Panc1 (cell line): Measurements from ENCODE around the gene MAGEL2. TPM values are rescaled to one million over a fixed set of nuclear protein-coding genes. Genes with fewer than 3 reads are reported as not detected.

ENCODE experiments used
- ATAC-seq: fragments of 200-7000 bp; cut with Tn5 transposase; 2 replicates; pipeline ENCODE4 v1.9.1; 2020; ENCODE audit warnings: mild to moderate bottlenecking, moderate library complexity
- BruUV-seq: library from RNA; stranded (reverse); fragments of 400-500 nt; replicated peaks from 2 replicates; lab custom pipeline; 2021; lab: Mats Ljungman, UMichigan
- CTCF ChIA-PET: fragments of 300-600 bp; sonication (Branson Sonifier 250); formaldehyde crosslinking; loops from one replicate; lab custom pipeline; 2022; ENCODE audit warnings: antibody characterized with exemption; lab: Charles Lee
- POLR2A ChIA-PET: fragments of 300-600 bp; sonication (Branson Sonifier 250); formaldehyde crosslinking; loops from one replicate; lab custom pipeline; 2022; ENCODE audit warnings: antibody characterized with exemption; lab: Charles Lee
- DNase-seq: peaks from one replicate; pipeline ENCODE4 v3.0.0-alpha.2; 2010; ENCODE audit warnings: low read depth, low spot score
- H3K27ac ChIP-seq: 2 replicates; pipeline ENCODE4 v1.5.1; 2011; ENCODE audit warnings: mild to moderate bottlenecking, low read length, inconsistent platforms
- H3K27me3 ChIP-seq: fragments of 200-500 bp; sonication (Bioruptor generic); 2 replicates; pipeline ENCODE4 v1.6.0; 2014; ENCODE audit warnings: low read length, inconsistent platforms; ENCODE audit not compliant: control insufficient read depth, insufficient read depth
- H3K36me3 ChIP-seq: fragments of 200-500 bp; sonication (Bioruptor generic); 2 replicates; pipeline ENCODE4 v1.5.1; 2014; ENCODE audit warnings: inconsistent platforms, mild to moderate bottlenecking, low read length, moderate library complexity; ENCODE audit not compliant: control insufficient read depth, insufficient read depth
- H3K4me1 ChIP-seq: 2 replicates; pipeline ENCODE4 v1.5.1; 2011; ENCODE audit warnings: inconsistent platforms, mild to moderate bottlenecking, low read length, moderate library complexity; ENCODE audit not compliant: control insufficient read depth, insufficient read depth
- H3K4me3 ChIP-seq, 2 experiments: 2 replicates each; pipeline ENCODE4 v1.5.1; 2011 to 2012; ENCODE audit warnings: low read depth in 2 of 2, low read length in 2 of 2, mild to moderate bottlenecking in 2 of 2, inconsistent platforms in 1 of 2, moderate library complexity in 1 of 2
- H3K9me3 ChIP-seq: fragments of 200-500 bp; sonication (Bioruptor generic); 2 replicates; pipeline ENCODE4 v1.5.1; 2014; ENCODE audit warnings: low read depth, mild to moderate bottlenecking, inconsistent platforms, low read length, moderate library complexity; ENCODE audit not compliant: control insufficient read depth, insufficient read depth
- POLR2AphosphoS5 ChIP-seq: IDR thresholded peaks from 2 replicates; pipeline ENCODE4 v1.6.1; 2012; ENCODE audit warnings: mild to moderate bottlenecking, low read depth, low read length, moderate library complexity
- SIN3A ChIP-seq: IDR thresholded peaks from 2 replicates; pipeline ENCODE4 v1.6.1; 2012; ENCODE audit warnings: low read depth, mild to moderate bottlenecking, low read length, moderate library complexity, borderline replicate concordance; ENCODE audit not compliant: insufficient read depth
- TCF7L2 ChIP-seq: IDR thresholded peaks from 2 replicates; pipeline ENCODE4 v1.6.1; 2011; ENCODE audit warnings: mild to moderate bottlenecking, low read depth, low read length, inconsistent platforms
- in situ Hi-C: cut with HindIII; loops from 2 replicates; pipeline ENCODE4 v1.10.0; 2016; ENCODE audit warnings: low sequenced_read_pairs, low pct_unique_long_range_greater_than_20kb
- intact Hi-C: fragments of 100-400 bp; cut with micrococcal nuclease; formaldehyde crosslinking; loops from one replicate; pipeline ENCODE4 v1.10.0; 2022; ENCODE audit not compliant: unreplicated experiment
- total RNA-seq: library from RNA; stranded (reverse); gene quantifications from one replicate; pipeline ENCODE4 v1.2.1, GENCODE V29; 2021; ENCODE audit not compliant: unreplicated experiment
- TF ChIP-seq, protein P1 (sequence below), 2 experiments: IDR thresholded peaks; 2 replicates each; pipeline ENCODE4 v1.6.1; 2011 to 2012; ENCODE audit warnings: low read depth in 2 of 2, control low read depth in 1 of 2, low read length in 1 of 2, mild to moderate bottlenecking in 1 of 2, moderate library complexity in 1 of 2; ENCODE audit not compliant: insufficient read depth in 1 of 2
- TF ChIP-seq, protein P2 (sequence below): fragments of 450-650 bp; IDR thresholded peaks from 2 replicates; pipeline ENCODE4 v1.5.1; 2017; ENCODE audit warnings: mild to moderate bottlenecking

MAGEL2 gene
- total RNA-seq, 1 experiment from 2014 or later: not detected

DNA sequence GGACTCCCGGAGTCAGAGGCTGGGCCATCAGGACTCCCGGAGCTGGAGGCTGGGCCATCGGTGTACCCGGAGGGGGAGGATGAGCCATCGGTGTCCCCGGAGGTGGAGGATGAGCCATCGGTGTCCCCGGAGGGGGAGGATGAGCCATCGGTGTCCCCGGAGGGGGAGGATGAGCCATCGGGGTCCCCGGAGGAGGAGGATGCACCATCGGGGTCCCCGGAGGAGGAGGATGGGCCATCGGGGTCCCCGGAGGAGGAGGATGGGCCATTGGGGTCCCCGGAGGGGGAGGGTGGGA lies 719 bp downstream of the MAGEL2 start:
- H3K27me3 ChIP-seq: peaks cover 10% of the 10 kb centered on the region
- H3K9me3 ChIP-seq: no peaks in the 10 kb centered on the region
- no peak overlapping the region for H3K27ac ChIP-seq
- CTCF ChIA-PET: no interaction called here
- in situ Hi-C loops: no loop called here
- intact Hi-C loops: loop anchor here (5.0 kb wide), 1 partner anchor 210 kb away; no protein-coding TSS in a partner anchor
- BruUV-seq: no TSS peak
- POLR2A ChIA-PET: no interaction called here
- no peak for DNase-seq
- no peak overlapping the region for H3K4me3 ChIP-seq
- H3K36me3 ChIP-seq: no peaks in the 10 kb centered on the region
- no peak for ATAC-seq
- TF ChIP-seq, protein P1, sequence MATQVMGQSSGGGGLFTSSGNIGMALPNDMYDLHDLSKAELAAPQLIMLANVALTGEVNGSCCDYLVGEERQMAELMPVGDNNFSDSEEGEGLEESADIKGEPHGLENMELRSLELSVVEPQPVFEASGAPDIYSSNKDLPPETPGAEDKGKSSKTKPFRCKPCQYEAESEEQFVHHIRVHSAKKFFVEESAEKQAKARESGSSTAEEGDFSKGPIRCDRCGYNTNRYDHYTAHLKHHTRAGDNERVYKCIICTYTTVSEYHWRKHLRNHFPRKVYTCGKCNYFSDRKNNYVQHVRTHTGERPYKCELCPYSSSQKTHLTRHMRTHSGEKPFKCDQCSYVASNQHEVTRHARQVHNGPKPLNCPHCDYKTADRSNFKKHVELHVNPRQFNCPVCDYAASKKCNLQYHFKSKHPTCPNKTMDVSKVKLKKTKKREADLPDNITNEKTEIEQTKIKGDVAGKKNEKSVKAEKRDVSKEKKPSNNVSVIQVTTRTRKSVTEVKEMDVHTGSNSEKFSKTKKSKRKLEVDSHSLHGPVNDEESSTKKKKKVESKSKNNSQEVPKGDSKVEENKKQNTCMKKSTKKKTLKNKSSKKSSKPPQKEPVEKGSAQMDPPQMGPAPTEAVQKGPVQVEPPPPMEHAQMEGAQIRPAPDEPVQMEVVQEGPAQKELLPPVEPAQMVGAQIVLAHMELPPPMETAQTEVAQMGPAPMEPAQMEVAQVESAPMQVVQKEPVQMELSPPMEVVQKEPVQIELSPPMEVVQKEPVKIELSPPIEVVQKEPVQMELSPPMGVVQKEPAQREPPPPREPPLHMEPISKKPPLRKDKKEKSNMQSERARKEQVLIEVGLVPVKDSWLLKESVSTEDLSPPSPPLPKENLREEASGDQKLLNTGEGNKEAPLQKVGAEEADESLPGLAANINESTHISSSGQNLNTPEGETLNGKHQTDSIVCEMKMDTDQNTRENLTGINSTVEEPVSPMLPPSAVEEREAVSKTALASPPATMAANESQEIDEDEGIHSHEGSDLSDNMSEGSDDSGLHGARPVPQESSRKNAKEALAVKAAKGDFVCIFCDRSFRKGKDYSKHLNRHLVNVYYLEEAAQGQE (IDR thresholded peaks at IDR 0.05; ENCODE audit: insufficient read depth in 1 of 2, low read depth in 2 of 2, low read length in 1 of 2): no peak
- TF ChIP-seq TCF7L2 (no peak), POLR2AphosphoS5 (no peak), SIN3A (no peak)
- no peaks in the 10 kb centered on the region for H3K4me1 ChIP-seq

DNA sequence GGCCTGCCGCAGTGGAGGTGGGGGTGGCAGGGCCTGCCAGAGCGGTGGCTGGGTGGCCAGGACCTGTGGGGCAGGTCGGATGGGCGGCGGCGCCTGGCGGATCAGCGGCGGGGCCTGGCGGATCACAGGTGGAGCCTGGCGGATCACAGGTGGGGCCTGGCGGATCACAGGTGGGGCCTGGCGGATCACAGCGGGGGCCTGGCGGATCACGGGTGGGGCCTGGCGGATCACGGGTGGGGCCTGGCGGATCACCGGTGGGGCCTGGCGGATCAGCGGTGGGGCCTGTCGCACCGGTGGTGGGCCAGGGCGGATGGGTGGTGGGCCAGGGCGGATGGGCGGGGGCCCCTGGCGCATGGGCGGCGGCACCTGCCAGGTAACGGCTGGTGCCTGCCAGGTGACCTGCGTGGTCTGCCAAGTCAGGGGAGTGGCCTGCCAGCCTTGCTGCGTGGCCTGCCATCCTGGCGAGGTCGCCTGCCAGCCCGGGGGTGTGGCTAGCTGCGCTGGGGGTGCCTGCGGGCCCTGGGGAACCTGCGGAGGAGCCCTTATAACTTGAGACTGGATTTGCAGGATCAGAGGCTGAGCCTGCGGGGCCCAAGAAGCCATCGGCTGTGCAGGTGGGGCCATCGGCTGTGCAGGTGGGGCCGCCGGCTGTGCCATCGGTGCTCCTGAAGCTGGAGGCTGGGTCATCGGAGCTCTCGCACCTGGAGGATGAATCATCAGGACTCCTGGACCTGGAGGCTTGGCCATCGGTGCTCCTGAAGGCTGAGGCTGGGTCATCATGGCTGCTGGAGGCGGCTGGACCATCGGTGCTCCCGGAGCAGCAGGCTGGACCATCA lies 1.3 kb downstream of the MAGEL2 start:
- POLR2A ChIA-PET: no interaction called here
- H3K36me3 ChIP-seq: no peaks in the 10 kb centered on the region
- TF ChIP-seq POLR2AphosphoS5 (no peak), TCF7L2 (no peak), SIN3A (no peak)
- TF ChIP-seq, protein P2, sequence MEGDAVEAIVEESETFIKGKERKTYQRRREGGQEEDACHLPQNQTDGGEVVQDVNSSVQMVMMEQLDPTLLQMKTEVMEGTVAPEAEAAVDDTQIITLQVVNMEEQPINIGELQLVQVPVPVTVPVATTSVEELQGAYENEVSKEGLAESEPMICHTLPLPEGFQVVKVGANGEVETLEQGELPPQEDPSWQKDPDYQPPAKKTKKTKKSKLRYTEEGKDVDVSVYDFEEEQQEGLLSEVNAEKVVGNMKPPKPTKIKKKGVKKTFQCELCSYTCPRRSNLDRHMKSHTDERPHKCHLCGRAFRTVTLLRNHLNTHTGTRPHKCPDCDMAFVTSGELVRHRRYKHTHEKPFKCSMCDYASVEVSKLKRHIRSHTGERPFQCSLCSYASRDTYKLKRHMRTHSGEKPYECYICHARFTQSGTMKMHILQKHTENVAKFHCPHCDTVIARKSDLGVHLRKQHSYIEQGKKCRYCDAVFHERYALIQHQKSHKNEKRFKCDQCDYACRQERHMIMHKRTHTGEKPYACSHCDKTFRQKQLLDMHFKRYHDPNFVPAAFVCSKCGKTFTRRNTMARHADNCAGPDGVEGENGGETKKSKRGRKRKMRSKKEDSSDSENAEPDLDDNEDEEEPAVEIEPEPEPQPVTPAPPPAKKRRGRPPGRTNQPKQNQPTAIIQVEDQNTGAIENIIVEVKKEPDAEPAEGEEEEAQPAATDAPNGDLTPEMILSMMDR: no peak
- TF ChIP-seq, protein P1 (IDR thresholded peaks at IDR 0.05; ENCODE audit: insufficient read depth in 1 of 2, low read depth in 2 of 2, low read length in 1 of 2): no peak
- ATAC-seq (no peak), DNase-seq (no peak)
- no peaks in the 10 kb centered on the region for H3K4me1 ChIP-seq
- H3K27me3 ChIP-seq: peaks cover 10% of the 10 kb centered on the region
- no TSS peak for BruUV-seq
- H3K27ac ChIP-seq: no peak overlapping the region
- CTCF ChIA-PET: no interaction called here
- no peak overlapping the region for H3K4me3 ChIP-seq
- in situ Hi-C loops: no loop called here
- no peaks in the 10 kb centered on the region for H3K9me3 ChIP-seq
- intact Hi-C loops: loop anchor here (5.0 kb wide), 1 partner anchor 211 kb away; no protein-coding TSS in a partner anchor
